Measurements from ENCODE around the gene C5orf58.

DNA sequence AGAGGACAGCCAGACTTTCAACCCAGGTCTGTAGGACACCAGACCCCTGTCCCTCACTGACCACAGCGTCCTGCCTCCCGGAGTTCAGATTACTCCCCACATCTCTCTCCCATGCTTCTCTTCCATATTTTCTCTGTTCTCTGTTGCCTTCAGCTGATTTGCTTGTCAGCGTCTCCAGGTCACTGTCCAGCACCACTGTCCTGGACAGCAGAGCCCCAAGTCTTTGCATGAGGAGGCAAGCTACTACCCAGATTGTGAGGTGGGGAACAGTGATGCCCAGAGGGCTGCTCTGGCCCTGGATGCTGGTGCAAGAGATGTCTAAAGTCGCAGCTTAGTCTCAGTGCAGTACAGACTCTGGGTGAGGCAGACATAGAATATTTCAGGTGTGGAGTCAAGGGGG is 48.0 kb upstream of the C5orf58 start:
- TF ChIP-seq, protein P1, sequence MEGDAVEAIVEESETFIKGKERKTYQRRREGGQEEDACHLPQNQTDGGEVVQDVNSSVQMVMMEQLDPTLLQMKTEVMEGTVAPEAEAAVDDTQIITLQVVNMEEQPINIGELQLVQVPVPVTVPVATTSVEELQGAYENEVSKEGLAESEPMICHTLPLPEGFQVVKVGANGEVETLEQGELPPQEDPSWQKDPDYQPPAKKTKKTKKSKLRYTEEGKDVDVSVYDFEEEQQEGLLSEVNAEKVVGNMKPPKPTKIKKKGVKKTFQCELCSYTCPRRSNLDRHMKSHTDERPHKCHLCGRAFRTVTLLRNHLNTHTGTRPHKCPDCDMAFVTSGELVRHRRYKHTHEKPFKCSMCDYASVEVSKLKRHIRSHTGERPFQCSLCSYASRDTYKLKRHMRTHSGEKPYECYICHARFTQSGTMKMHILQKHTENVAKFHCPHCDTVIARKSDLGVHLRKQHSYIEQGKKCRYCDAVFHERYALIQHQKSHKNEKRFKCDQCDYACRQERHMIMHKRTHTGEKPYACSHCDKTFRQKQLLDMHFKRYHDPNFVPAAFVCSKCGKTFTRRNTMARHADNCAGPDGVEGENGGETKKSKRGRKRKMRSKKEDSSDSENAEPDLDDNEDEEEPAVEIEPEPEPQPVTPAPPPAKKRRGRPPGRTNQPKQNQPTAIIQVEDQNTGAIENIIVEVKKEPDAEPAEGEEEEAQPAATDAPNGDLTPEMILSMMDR (optimal IDR thresholded peaks at IDR 0.05 in 1 of 3, IDR thresholded peaks at IDR 0.05 in 1 of 3, conservative IDR thresholded peaks at IDR 0.05 in 1 of 3; ENCODE audit: extremely low read depth in 1 of 3, insufficient read depth in 2 of 3, low read length in 3 of 3): no peak
- TF ChIP-seq EZH2 (IDR thresholded peaks at IDR 0.05; ENCODE audit: low read length): no peak

Measured in keratinocyte (primary cell).